HPDE6-E6E7 (cell line): ENCODE measurements around the gene OR6X1.
A peak's percentile ranks its signal among the peaks of the same experiment; 100 is the strongest.
"Not testable (repeated sequence)": the region's sequence is repeated elsewhere in the genome, so short reads cannot be mapped to it uniquely, and the experiment has no call there.

ENCODE experiments used
- DNase-seq: peaks from one replicate; pipeline ENCODE4 v3.0.0; 2011; ENCODE audit warnings: missing footprints; ENCODE audit errors: extremely low spot score

Gene OR6X1

DNA sequence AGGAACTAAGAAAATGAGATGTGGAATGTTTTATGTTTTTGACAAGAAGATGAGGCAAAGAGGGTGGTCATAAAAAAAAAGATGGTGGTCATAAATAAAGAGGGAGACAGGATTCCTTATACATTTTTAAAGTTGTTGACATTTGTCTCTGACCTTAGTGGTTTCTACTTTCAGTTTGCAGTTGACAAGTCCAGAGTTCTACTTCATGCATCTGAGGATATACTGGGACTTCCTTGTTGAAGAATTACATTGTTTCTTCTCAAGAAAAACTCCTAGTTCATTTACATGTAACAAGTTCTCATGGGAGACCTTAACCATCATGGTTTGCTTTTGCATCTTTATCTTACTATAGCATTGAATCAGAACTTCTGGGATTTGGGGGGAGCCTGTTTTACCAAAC lies 1.2 kb downstream of the OR6X1 start:
- DNase-seq: no peak

- no peak for DNase-seq
Measured at GRCh38 chr11:123751781-123752180, 2.5 kb downstream of the OR6X1 start.

GRCh38 chr11:123748349-123748748 lies 6.0 kb downstream of the OR6X1 start:
- not testable (repeated sequence) for DNase-seq

GRCh38 chr11:123745764-123746451 lies 8.4 kb downstream of the OR6X1 start:
- DNase-seq: no peak

DNA sequence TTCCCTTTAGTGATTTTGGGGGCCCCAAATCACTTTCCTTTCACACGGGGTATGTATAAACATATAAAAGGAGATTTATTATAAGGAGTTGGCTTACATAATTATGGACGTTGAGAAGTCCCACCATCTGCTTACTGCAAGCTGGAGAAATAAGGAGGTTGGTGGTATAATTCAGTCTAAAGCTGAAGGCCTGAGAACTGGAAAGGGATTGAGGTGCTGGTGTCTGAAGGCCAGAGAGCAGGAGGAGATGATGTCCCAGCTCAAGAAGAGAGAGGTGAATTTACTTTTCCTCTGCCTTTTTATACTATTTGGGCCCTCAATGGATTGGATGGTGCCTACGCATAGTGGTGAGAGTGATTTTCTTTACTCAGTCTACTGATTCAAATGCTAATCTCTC lies 11.6 kb downstream of the OR6X1 start:
- no peak for DNase-seq

GRCh38 chr11:123742031-123742723 lies 12.1 kb downstream of the OR6X1 start:
- DNase-seq: no peak

DNA sequence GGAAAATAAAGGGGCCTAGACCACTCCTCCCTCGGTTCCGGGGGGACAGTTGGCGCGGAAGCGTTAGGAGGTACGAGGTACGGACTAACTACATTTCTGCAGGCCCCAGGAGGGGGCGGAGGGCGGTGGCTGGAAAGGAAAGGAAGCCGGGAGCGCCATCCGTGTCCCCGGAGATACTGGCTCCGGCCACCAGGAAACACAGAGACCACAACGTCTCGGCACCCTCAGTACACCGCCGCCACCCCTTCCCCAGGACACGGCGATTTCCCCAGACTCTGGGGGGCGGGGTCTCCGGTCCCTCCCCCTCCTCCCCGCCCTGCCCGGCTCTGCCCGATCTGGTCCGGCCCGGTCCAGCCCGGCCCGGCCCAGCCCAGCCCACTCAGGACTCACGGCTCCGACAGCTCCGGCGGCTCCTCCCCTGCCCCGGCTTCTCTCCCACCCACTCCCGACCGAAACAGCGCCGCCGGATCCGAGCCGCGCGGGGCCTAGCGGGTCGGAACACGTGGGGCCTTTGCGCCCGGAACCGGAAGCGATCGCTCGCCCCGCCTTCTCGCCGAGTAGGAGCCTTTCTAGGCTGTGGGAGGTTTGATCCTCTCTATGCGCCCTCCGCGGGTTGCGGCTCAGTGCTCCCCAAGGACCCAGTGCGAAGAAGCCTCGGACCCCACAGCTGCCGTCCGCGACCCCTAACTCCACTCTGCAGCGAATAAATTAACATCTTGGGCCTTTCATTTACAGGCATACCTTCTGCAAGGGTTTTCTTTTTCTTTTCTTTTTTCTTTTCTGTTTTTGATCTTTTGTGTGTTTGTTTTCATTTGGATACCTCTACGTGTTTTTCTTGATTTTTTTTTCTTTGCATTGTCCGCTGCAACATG lies 12.9 kb downstream of the OR6X1 start, which contains the start of gene ZNF202:
Gene ZNF202 (minus strand): TSS at position 502 of the 872 bp plus-strand sequence. CDS start 10,772 bp downstream, outside the sequence.
- peak; percentile 75 for DNase-seq

GRCh38 chr11:123740787-123741158 lies 13.5 kb downstream of the OR6X1 start:
- DNase-seq: peak; percentile 7

DNA sequence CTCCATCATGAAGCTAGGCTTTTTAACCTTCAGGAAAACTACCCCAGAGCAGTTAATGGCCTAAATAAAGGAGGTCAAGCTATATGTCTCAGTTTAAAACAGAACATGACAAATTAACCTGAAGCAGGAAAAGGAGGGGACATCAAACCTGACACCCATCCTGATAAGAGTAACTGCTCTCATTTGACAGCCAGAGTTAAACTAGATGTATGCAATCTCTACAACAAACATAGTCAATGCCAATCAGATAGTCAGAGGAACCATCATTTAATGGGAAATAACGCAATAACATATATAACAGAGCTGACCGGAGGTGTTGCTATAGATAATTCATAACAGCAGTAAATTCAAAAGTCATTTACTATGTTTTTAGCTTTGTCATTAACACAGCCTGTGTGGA lies 15.9 kb downstream of the OR6X1 start:
- DNase-seq: no peak

GRCh38 chr11:123736769-123737168 lies 17.5 kb downstream of the OR6X1 start:
- DNase-seq: no peak

DNA sequence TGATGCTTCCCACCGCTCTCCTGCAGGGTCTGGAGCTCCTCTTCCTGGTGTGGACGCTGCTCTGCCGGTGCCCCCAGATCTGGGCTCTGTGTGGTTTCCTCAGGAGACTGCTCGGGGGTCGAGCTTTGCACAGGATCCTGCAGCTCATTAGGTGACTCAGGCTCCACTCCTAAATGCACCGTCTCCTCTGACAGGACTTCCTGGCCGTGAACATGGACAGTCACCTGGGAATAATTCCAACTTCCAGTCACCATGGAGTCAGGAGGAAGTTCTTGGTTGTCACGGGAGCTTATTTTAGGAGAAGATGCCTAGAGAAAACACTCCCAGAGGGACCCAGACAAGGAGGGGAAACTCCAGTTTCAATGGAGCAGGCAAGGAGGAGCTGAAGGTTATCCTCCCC lies 24.7 kb downstream of the OR6X1 start:
- DNase-seq: no peak

- DNase-seq: no peak
Measured at GRCh38 chr11:123725995-123726655, 28.2 kb downstream of the OR6X1 start.

DNA sequence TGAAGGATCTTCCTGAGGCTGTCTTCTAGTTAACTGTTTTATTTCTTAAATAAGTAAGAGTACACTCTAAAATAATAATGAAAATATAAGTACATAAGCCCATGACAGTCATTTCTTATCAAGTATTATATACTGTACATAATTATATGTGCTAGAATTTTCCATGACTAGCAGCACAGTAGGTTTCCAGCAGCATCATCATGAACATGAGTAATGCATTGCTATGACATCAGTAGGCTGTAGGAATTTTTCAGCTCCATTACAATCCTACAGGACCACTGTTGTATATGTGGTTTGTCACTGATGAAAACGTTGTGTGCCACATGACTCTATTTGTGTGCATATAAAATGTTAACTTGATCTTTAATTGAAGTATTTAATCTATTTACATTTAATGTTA lies 34.9 kb downstream of the OR6X1 start:
- DNase-seq: no peak

DNA sequence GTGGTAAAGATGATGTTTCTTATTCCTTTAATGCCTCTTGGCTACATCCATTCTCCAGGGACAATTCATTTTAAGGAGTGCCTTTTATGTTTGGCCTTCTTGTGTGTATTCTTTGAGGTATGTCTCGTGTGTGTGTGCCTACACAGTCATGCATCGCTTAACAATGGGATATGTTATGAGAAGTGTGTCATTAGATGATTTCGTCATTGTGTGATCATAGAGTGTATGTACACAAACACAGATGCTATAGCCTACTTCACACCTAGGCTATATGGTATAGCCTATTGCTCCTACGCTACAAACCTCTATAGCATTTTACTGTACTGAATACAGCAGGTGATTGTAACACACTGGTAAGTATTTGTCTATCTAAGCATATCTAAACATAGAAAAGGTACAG lies 35.8 kb downstream of the OR6X1 start:
- DNase-seq: no peak

- DNase-seq: no peak
Measured at GRCh38 chr11:123718063-123718462, 36.3 kb downstream of the OR6X1 start.

DNA sequence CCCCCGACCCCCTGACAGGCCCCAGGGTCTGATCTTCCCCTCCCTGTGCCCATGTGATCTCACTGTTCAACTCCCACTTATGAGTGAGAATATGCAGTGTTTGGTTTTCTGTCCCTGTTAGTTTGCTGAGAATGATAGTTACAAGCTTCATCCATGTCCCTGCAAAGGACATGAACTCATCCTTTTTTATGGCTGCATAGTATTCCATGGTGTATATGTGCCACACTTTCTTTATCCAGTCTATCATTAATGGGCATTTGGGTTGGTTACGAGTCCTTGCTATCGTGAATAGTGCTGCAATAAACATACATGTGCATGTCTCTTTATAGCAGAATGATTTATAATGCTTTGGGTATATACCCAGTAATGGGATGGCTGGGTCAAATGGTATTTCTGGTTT lies 41.7 kb downstream of the OR6X1 start:
- not testable (repeated sequence) for DNase-seq

GRCh38 chr11:123707606-123708205 lies 46.6 kb downstream of the OR6X1 start:
- peak; percentile 43 for DNase-seq

DNA sequence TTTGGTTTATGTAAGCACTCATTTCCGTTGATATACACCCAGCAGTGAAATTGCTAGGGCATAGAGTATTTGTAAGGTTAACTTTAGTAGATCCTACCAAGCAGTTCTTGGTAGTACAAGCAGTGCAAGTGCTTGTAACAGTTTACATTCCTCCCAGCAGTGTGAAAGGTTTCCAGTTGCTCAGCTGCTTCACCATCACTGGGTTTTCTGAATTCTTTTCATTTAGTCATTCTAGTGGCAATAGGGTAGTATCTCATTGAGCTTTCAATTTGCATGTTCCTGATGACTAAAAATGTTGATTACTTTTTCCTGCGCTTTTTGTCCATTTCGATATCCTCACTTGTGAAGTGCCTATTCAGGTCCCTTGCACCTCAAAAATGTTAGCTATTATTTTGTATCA lies 47.1 kb downstream of the OR6X1 start:
- no peak for DNase-seq

- no peak for DNase-seq
Measured at GRCh38 chr11:123704341-123704740, 50.0 kb downstream of the OR6X1 start.
